T follicular helper cell (primary cell): Measurements from ENCODE around the gene CLEC4F.
"Not testable (repeated sequence)": the region's sequence is repeated elsewhere in the genome, so short reads cannot be mapped to it uniquely, and the experiment has no call there.

Experiments
- DNase-seq: peaks from one replicate; pipeline ENCODE4 v3.0.0-alpha.2; 2020; ENCODE audit warnings: low read depth

Gene CLEC4F

GRCh38 chr2:70827388-70827787 lies 7.0 kb upstream of the CLEC4F start:
- no peak for DNase-seq

- DNase-seq: no peak
These were observed 6.4 kb upstream of the CLEC4F start for GRCh38 chr2:70826696-70827350.

- no peak for DNase-seq
These were observed 2.9 kb upstream of the CLEC4F start for GRCh38 chr2:70823249-70823648.

GRCh38 chr2:70822843-70823242 lies 2.4 kb upstream of the CLEC4F start:
- DNase-seq: no peak

GRCh38 chr2:70817284-70817954 lies 3.0 kb downstream of the CLEC4F start:
- DNase-seq: no peak

GRCh38 chr2:70816726-70817125 lies 3.7 kb downstream of the CLEC4F start:
- no peak for DNase-seq

GRCh38 chr2:70808983-70809958 lies 11.1 kb downstream of the CLEC4F start:
- no peak for DNase-seq

GRCh38 chr2:70807828-70808118 lies 12.6 kb downstream of the CLEC4F start:
- no peak for DNase-seq

- no peak for DNase-seq
These were observed 13.1 kb downstream of the CLEC4F start for GRCh38 chr2:70807102-70807827.

GRCh38 chr2:70806620-70807019 lies 13.8 kb downstream of the CLEC4F start:
- no peak for DNase-seq

GRCh38 chr2:70806013-70806412 lies 14.4 kb downstream of the CLEC4F start:
- no peak for DNase-seq

- DNase-seq: no peak
These were observed 18.7 kb downstream of the CLEC4F start for GRCh38 chr2:70801607-70802263.

GRCh38 chr2:70799706-70800105 lies 20.7 kb downstream of the CLEC4F start:
- DNase-seq: no peak

- not testable (repeated sequence) for DNase-seq
These were observed 22.4 kb downstream of the CLEC4F start for GRCh38 chr2:70797996-70798395.

- no peak for DNase-seq
These were observed 22.9 kb downstream of the CLEC4F start for GRCh38 chr2:70797506-70797905.

- DNase-seq: no peak
These were observed 24.1 kb downstream of the CLEC4F start for GRCh38 chr2:70796262-70796661.

GRCh38 chr2:70795164-70795995 lies 25.0 kb downstream of the CLEC4F start:
- DNase-seq: no peak

- DNase-seq: no peak
These were observed 26.9 kb downstream of the CLEC4F start for GRCh38 chr2:70793450-70793849.

GRCh38 chr2:70790136-70790828 lies 30.1 kb downstream of the CLEC4F start, which contains the start of gene FIGLA:
Gene FIGLA, minus strand, starts transcription at chr2:70790643. Its CDS starts 5 bp downstream, at chr2:70790638.
- DNase-seq: no peak
